ENCODE results near the gene LASP1NB.
"Not testable (repeated sequence)": the region's sequence is repeated elsewhere in the genome, so short reads cannot be mapped to it uniquely, and the experiment has no call there.

LASP1NB gene

DNA sequence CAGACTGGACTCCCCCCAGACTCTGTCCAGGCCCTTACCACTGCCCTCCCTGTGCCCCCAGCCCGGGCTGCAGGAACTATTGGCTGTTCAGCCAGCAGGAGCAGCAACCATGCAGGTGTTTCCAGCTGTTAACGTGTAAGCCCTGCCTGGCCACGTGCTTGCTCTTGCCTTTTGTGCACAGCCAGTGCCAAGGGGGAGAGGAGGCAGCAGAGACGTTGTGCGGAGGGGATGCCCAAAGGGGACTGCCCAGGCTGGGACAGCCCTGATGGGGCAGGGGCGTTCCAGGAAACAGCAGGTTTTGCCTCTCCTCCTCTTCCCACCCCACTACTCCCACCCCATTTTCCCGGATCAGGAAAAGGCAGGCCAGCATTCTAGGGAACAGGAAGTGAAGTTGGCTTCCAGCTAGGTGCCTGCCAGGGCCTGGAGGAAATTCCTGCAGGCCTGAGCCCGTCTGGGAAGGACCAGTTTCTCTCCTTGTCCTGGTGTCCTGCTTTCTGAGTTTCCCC lies 16.7 kb upstream of the LASP1NB start:
- no TSS peak for BruUV-seq (replicated peaks)
- CTCF ChIA-PET = no interaction called here
- no peak overlapping the region for H3K27ac ChIP-seq

DNA sequence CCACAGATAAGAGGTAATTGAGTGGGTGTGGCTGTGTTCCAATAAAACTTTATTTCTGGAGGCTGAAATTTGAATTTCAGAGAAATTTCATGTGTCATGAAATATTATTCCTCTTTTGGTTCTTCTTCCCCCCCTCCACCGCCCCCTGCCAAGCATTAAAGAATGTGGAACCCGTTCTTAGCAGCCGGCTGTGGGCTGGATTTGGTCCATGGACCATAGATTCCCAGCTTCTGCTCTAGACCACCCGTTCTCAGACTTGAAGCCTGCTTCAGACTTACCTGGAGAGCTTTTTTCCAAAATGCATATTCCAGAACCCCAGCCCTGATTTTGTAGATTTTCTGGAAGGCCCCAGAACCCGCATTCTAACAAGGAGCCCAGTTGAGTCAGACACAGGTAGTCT lies 15.1 kb upstream of the LASP1NB start:
- Histone ChIP-seq H3K9me2 (ENCODE audit: insufficient read depth) (no peaks in the 10 kb centered on the region), H3K4me1 (replicated peaks; ENCODE audit: insufficient read depth) (no peaks in the 10 kb centered on the region), H3K79me2 (ENCODE audit: low read depth) (peaks cover 60% of the 10 kb centered on the region), H4K20me1 (ENCODE audit: insufficient read depth) (peaks cover 47% of the 10 kb centered on the region), H2AFZ (no peak overlapping the region), H3F3A (ENCODE audit: insufficient read depth, low read depth) (peaks cover 31% of the 10 kb centered on the region), H3K27ac (no peak overlapping the region), H3K36me3 (ENCODE audit: low read depth) (peaks cover 15% of the 10 kb centered on the region), H3K4me2 (no peak overlapping the region), H3K27me3 (ENCODE audit: insufficient read depth, low read depth) (no peaks in the 10 kb centered on the region), H3K9me3 (ENCODE audit: insufficient read depth, low read depth) (no peaks in the 10 kb centered on the region), H3K4me3 (no peak overlapping the region)
- no peak for DNase-seq
- CTCF ChIA-PET = no interaction called here
- intact Hi-C loops (cut with micrococcal nuclease; ENCODE audit: unreplicated experiment) = no loop called here
- BruUV-seq (replicated peaks) = no TSS peak
- POLR2A ChIA-PET (ENCODE audit: unreplicated experiment) = no interaction called here
- TF ChIP-seq EZH2 (IDR thresholded peaks at IDR 0.05; ENCODE audit: low read depth) = no peak
- TF ChIP-seq, protein P1, sequence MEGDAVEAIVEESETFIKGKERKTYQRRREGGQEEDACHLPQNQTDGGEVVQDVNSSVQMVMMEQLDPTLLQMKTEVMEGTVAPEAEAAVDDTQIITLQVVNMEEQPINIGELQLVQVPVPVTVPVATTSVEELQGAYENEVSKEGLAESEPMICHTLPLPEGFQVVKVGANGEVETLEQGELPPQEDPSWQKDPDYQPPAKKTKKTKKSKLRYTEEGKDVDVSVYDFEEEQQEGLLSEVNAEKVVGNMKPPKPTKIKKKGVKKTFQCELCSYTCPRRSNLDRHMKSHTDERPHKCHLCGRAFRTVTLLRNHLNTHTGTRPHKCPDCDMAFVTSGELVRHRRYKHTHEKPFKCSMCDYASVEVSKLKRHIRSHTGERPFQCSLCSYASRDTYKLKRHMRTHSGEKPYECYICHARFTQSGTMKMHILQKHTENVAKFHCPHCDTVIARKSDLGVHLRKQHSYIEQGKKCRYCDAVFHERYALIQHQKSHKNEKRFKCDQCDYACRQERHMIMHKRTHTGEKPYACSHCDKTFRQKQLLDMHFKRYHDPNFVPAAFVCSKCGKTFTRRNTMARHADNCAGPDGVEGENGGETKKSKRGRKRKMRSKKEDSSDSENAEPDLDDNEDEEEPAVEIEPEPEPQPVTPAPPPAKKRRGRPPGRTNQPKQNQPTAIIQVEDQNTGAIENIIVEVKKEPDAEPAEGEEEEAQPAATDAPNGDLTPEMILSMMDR (conservative IDR thresholded peaks at IDR 0.05) = no peak

More for the DNA sequence above, 16.7 kb upstream of the LASP1NB start:
- DNase-seq = no peak
- peaks cover 76% of the 10 kb centered on the region for H3K79me2 ChIP-seq (ENCODE audit: low read depth)
- H2AFZ ChIP-seq = no peak overlapping the region
- no peak overlapping the region for H3K4me2 ChIP-seq
- H3K36me3 ChIP-seq (ENCODE audit: low read depth) = peaks cover 30% of the 10 kb centered on the region
- POLR2A ChIA-PET (ENCODE audit: unreplicated experiment) = no interaction called here
- intact Hi-C loops (cut with micrococcal nuclease; ENCODE audit: unreplicated experiment) = no loop called here
- H3K4me3 ChIP-seq = no peak overlapping the region
- H3K9me3 ChIP-seq (ENCODE audit: insufficient read depth, low read depth) = no peaks in the 10 kb centered on the region
- no peaks in the 10 kb centered on the region for H3K9me2 ChIP-seq (ENCODE audit: insufficient read depth)
- TF ChIP-seq, protein P1 (conservative IDR thresholded peaks at IDR 0.05) = no peak
- no peak for TF ChIP-seq EZH2 (IDR thresholded peaks at IDR 0.05; ENCODE audit: low read depth)
- H4K20me1 ChIP-seq (ENCODE audit: insufficient read depth) = peaks cover 56% of the 10 kb centered on the region
- H3F3A ChIP-seq (ENCODE audit: insufficient read depth, low read depth) = peaks cover 44% of the 10 kb centered on the region
- H3K4me1 ChIP-seq (replicated peaks; ENCODE audit: insufficient read depth) = no peaks in the 10 kb centered on the region
- H3K27me3 ChIP-seq (ENCODE audit: insufficient read depth, low read depth) = no peaks in the 10 kb centered on the region

DNA sequence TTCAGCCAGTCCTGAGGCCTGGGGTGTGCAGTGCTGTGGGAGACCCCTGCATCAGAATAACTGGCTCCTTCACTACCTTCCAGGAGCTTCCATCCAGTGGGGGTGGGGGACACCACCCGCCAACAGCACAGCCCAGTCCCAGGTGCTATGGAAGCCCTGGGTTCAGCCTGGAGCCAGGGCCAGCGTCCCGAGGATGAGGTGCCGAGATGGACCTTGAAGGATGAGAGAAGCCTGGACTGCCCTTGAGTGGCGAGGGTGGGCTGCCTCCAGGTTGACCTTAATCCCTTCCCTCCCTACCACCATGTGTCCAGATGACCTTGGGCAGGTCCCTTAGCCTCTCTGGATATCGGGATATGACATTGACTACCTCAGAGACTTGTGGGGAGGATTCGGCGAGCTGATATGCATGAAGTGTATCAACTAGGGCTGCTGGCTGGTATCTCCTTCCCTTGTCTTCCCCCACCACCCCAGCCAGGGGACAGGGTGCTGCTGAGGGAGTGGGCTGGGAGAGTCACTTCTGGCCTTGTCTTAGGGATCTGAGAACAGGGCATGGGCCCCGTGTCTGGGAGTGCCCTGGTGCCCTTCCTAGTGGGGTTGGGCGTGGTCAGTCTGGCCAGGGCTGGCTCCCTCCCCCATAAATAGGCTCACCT lies 14.2 kb upstream of the LASP1NB start:
- TF ChIP-seq EZH2 (IDR thresholded peaks at IDR 0.05; ENCODE audit: low read depth) = no peak
- TF ChIP-seq, protein P1 (conservative IDR thresholded peaks at IDR 0.05) = no peak
- peaks cover 45% of the 10 kb centered on the region for H4K20me1 ChIP-seq (ENCODE audit: insufficient read depth)
- H3K9me3 ChIP-seq (ENCODE audit: insufficient read depth, low read depth) = no peaks in the 10 kb centered on the region
- H3K79me2 ChIP-seq (ENCODE audit: low read depth) = peaks cover 51% of the 10 kb centered on the region
- no peaks in the 10 kb centered on the region for H3K9me2 ChIP-seq (ENCODE audit: insufficient read depth)
- intact Hi-C loops (cut with micrococcal nuclease; ENCODE audit: unreplicated experiment) = no loop called here
- peaks cover 15% of the 10 kb centered on the region for H3K36me3 ChIP-seq (ENCODE audit: low read depth)
- no peak overlapping the region for H2AFZ ChIP-seq
- H3K4me2 ChIP-seq = no peak overlapping the region
- ChIA-PET POLR2A (ENCODE audit: unreplicated experiment) (no interaction called here), CTCF (no interaction called here)
- H3K27ac ChIP-seq = no peak overlapping the region
- H3F3A ChIP-seq (ENCODE audit: insufficient read depth, low read depth) = peaks cover 31% of the 10 kb centered on the region
- BruUV-seq (replicated peaks) = no TSS peak
- DNase-seq = no peak
- no peaks in the 10 kb centered on the region for H3K27me3 ChIP-seq (ENCODE audit: insufficient read depth, low read depth)
- H3K4me1 ChIP-seq (replicated peaks; ENCODE audit: insufficient read depth) = no peaks in the 10 kb centered on the region
- H3K4me3 ChIP-seq = no peak overlapping the region

DNA sequence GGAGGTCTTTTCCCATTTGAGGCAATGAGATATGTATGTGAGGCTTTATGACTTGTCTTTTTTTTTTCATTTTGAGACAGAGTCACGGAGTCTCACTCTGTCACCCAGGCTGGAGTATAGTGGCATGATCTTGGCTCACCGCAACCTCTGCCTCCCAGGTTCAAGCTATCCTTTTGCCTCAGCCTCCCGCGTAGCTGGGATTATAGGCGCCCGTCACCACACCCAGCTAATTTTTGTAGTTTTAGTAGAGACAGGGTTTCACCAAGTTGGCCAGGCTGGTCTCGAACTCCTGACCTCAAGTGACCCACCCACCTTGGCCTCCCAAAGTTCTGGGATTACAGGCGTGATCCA lies 13.7 kb upstream of the LASP1NB start:
- CTCF ChIA-PET; POLR2A ChIA-PET (ENCODE audit: unreplicated experiment); H3K4me1 ChIP-seq (replicated peaks; ENCODE audit: insufficient read depth); H3K9me3 ChIP-seq (ENCODE audit: insufficient read depth, low read depth); DNase-seq; H3K27me3 ChIP-seq (ENCODE audit: insufficient read depth, low read depth); H3K4me2 ChIP-seq; intact Hi-C loops (cut with micrococcal nuclease; ENCODE audit: unreplicated experiment); BruUV-seq (replicated peaks); H3K9me2 ChIP-seq (ENCODE audit: insufficient read depth); H2AFZ ChIP-seq; H3K4me3 ChIP-seq; H3K27ac ChIP-seq: not testable (repeated sequence)
- H4K20me1 ChIP-seq (ENCODE audit: insufficient read depth) = peaks cover 45% of the 10 kb centered on the region
- peaks cover 16% of the 10 kb centered on the region for H3K36me3 ChIP-seq (ENCODE audit: low read depth)
- H3K79me2 ChIP-seq (ENCODE audit: low read depth) = peaks cover 47% of the 10 kb centered on the region
- peaks cover 34% of the 10 kb centered on the region for H3F3A ChIP-seq (ENCODE audit: insufficient read depth, low read depth)

Measured in PC-9 (cell line).